HepG2 (cell line): ENCODE data around the gene TTC39B. TPM values are rescaled to one million over a fixed set of nuclear protein-coding genes. Genes with fewer than 3 reads are reported as not detected.

ENCODE experiments used
- ATAC-seq: fragments of 200-7000 bp; cut with Tn5 transposase; 3 replicates; pipeline ENCODE4 v1.9.1; 2020; ENCODE audit warnings: mild to moderate bottlenecking, moderate library complexity
- BruUV-seq: library from RNA; stranded (reverse); fragments of 400-500 nt; replicated peaks from 2 replicates; lab custom pipeline; 2021; lab: Mats Ljungman, UMichigan
- CTCF ChIA-PET: fragments of 300-600 bp; formaldehyde crosslinking; extraction: SDS; loops from one replicate; lab custom pipeline; 2021; ENCODE audit warnings: low total read pairs, inconsistent platforms, low intra/inter-chr PET ratio; lab: Yijun Ruan, JAX
- POLR2A ChIA-PET: fragments of 350-600 bp; sonication (Branson Sonifier 250); formaldehyde crosslinking; loops from one replicate; lab custom pipeline; 2020; ENCODE audit warnings: antibody characterized with exemption, inconsistent platforms; lab: Yijun Ruan, JAX
- DNase-seq: peaks from one replicate; pipeline ENCODE4 v3.0.0-alpha.2; 2015; ENCODE audit warnings: low spot score
- FAIRE-seq: peaks from 3 replicates; lab custom pipeline; 2011; peaks lifted over from hg19 to GRCh38; lab: Jason Lieb, UNC
- H2AFZ ChIP-seq: one replicate; pipeline ENCODE4 v1.6.1; 2011; ENCODE audit warnings: low read length, inconsistent platforms
- H3K27ac ChIP-seq: fragments of 300-600 bp; 3 replicates; pipeline ENCODE4 v1.8.0; 2011; ENCODE audit warnings: mixed run types, mild to moderate bottlenecking, mixed read lengths, low read length, inconsistent platforms; ENCODE audit not compliant: insufficient read depth; ENCODE audit errors: extremely low read length
- H3K27me3 ChIP-seq, 2 experiments: fragments of 200-600 bp in 1 of 2; 2 replicates in 1 of 2; 3 replicates in 1 of 2; pipeline versions ENCODE4 v1.6.0 to v1.8.0; 2011; ENCODE audit warnings: low read length in 2 of 2, mild to moderate bottlenecking in 2 of 2, moderate library complexity in 2 of 2, inconsistent platforms in 1 of 2; ENCODE audit not compliant: insufficient read depth in 2 of 2, control insufficient read depth in 1 of 2
- H3K36me3 ChIP-seq, 2 experiments: fragments of 200-600 bp in 1 of 2; replicated peaks in 1 of 2; 2 replicates in 1 of 2; 3 replicates in 1 of 2; pipeline versions ENCODE4 v1.5.1 to v1.8.0; 2011; ENCODE audit warnings: low read length in 2 of 2, inconsistent platforms in 1 of 2; ENCODE audit not compliant: insufficient read depth in 2 of 2, control insufficient read depth in 1 of 2
- H3K4me1 ChIP-seq: 2 replicates; pipeline ENCODE4 v1.5.1; 2012; ENCODE audit warnings: low read length, inconsistent platforms; ENCODE audit not compliant: insufficient read depth
- H3K4me2 ChIP-seq: 2 replicates; pipeline ENCODE4 v1.6.0; 2011; ENCODE audit warnings: low read depth, low read length, inconsistent platforms
- H3K4me3 ChIP-seq, 3 experiments: fragments of 200-600 bp in 1 of 3; sonication (generic), shearing (Covaris generic) in 1 of 3; replicated peaks in 1 of 3; 2 replicates each; pipeline ENCODE4 v1.5.1; 2011 to 2016; ENCODE audit warnings: low read length in 3 of 3, inconsistent platforms in 2 of 3, low read depth in 2 of 3, mild to moderate bottlenecking in 2 of 3, control low read depth in 1 of 3, mixed read lengths in 1 of 3; ENCODE audit not compliant: insufficient read depth in 1 of 3
- H3K79me2 ChIP-seq: one replicate; pipeline ENCODE4 v1.6.1; 2011; ENCODE audit warnings: low read length, inconsistent platforms; ENCODE audit not compliant: insufficient read depth
- H3K9ac ChIP-seq: 2 replicates; pipeline ENCODE4 v1.6.0; 2011; ENCODE audit warnings: mild to moderate bottlenecking, low read depth, low read length, inconsistent platforms; ENCODE audit not compliant: insufficient read depth
- H3K9me3 ChIP-seq: 2 replicates; pipeline ENCODE4 v1.5.1; 2012; ENCODE audit warnings: mild to moderate bottlenecking, low read length
- H4K20me1 ChIP-seq: 2 replicates; pipeline ENCODE4 v1.6.0; 2011; ENCODE audit warnings: inconsistent platforms, mild to moderate bottlenecking, low read length, moderate library complexity; ENCODE audit not compliant: insufficient read depth
- CREBL2 ChIP-seq: sonication (generic); formaldehyde crosslinking; IDR thresholded peaks from 2 replicates; pipeline ENCODE4 v1.8.1; 2023; ENCODE audit warnings: missing genetic modification reagents, mild to moderate bottlenecking, borderline replicate concordance
- GMEB2 ChIP-seq: IDR thresholded peaks from 2 replicates; pipeline ENCODE4 v1.6.1; 2016; ENCODE audit warnings: missing biosample characterization, missing genetic modification reagents, low read depth
- LBX2 ChIP-seq: sonication (generic); formaldehyde crosslinking; IDR thresholded peaks from 2 replicates; pipeline ENCODE4 v1.5.0; 2020; ENCODE audit warnings: missing genetic modification reagents, mild to moderate bottlenecking, borderline replicate concordance
- MYC ChIP-seq: sonication (generic); formaldehyde crosslinking; IDR thresholded peaks from 2 replicates; pipeline ENCODE4 v1.9.0; 2021; ENCODE audit warnings: missing genetic modification reagents, borderline replicate concordance
- NBN ChIP-seq: fragments of 450-650 bp; conservative IDR thresholded peaks from 2 replicates; pipeline ENCODE4 v1.6.1; 2017
- NFKBIZ ChIP-seq: IDR thresholded peaks from 2 replicates; pipeline ENCODE4 v1.6.1; 2018; ENCODE audit warnings: missing genetic modification reagents, missing compliant biosample characterization
- PAF1 ChIP-seq: IDR thresholded peaks from 2 replicates; pipeline ENCODE4 v1.6.1; 2016; ENCODE audit warnings: missing genetic modification reagents, missing compliant biosample characterization
- PHF21A ChIP-seq: sonication (generic); formaldehyde crosslinking; IDR thresholded peaks from 2 replicates; pipeline ENCODE4 v1.5.0; 2020; ENCODE audit warnings: mild to moderate bottlenecking, missing genetic modification reagents
- SMYD3 ChIP-seq: sonication (generic); formaldehyde crosslinking; IDR thresholded peaks from 2 replicates; pipeline ENCODE4 v1.8.1; 2023; ENCODE audit warnings: mild to moderate bottlenecking, missing genetic modification reagents
- SRSF1 ChIP-seq: fragments of 200-400 bp; formaldehyde crosslinking; optimal IDR thresholded peaks from 2 replicates; pipeline ENCODE3; 2017; ENCODE audit warnings: mild to moderate bottlenecking, low read depth, low read length, moderate library complexity
- ZNF513 ChIP-seq: sonication (generic); formaldehyde crosslinking; conservative IDR thresholded peaks from 2 replicates; pipeline ENCODE4 v1.5.0; 2020; ENCODE audit warnings: missing genetic modification reagents
- ZNF850 ChIP-seq: sonication (generic); formaldehyde crosslinking; conservative IDR thresholded peaks from 2 replicates; pipeline ENCODE4 v1.9.0; 2021; ENCODE audit warnings: mild to moderate bottlenecking, missing genetic modification reagents
- WGBS: methylation state at CpG from one replicate; pipeline ENCODE4 v1.1.6; 2017; ENCODE audit warnings: low lambda C conversion rate; 5-methylcytosine and 5-hydroxymethylcytosine counted together
- in situ Hi-C: cut with HindIII; loops from 2 replicates; pipeline ENCODE4 v1.10.0; 2017; ENCODE audit warnings: low pct_unique_long_range_greater_than_20kb; ENCODE audit not compliant: extremely low pct_ligation_motif_present
- intact Hi-C: fragments of 100-400 bp; cut with micrococcal nuclease; formaldehyde crosslinking; loops from one replicate; pipeline ENCODE4 v1.10.0; 2022; ENCODE audit not compliant: unreplicated experiment
- polyA plus RNA-seq, 8 experiments: library from polyadenylated mRNA; depleted of rRNA in 3 of 8; stranded (reverse) in 7 of 8; unstranded in 1 of 8; fragments of >200 nt; fragmentation: Illumina TruSeq in 4 of 8; extraction: Trizol in 4 of 8; gene quantifications; 2 replicates each; pipeline versions ENCODE4 v1.2.1 to v1.2.3, GENCODE V29; 2011 to 2016; ENCODE audit warnings: low read depth in 4 of 8, missing spikeins in 1 of 8, mixed read lengths in 1 of 8; ENCODE audit not compliant: insufficient read depth in 1 of 8
- total RNA-seq, 5 experiments: library from RNA; depleted of rRNA; stranded (reverse); fragments of >200 nt; fragmentation: Illumina TruSeq; extraction: Trizol; gene quantifications; 2 replicates each; pipeline ENCODE4 v1.2.3, GENCODE V29; 2016; ENCODE audit warnings: low read depth in 1 of 5

Gene TTC39B
- total and polyA plus RNA-seq, 2 of the 13 experiments (the other 11 are each of a cell fraction or from before 2014, with no cell fraction given) = 14.3 to 19.4 TPM

GRCh38 chr9:15187589-15187988 is 119.4 kb downstream of the TTC39B start:
- in situ Hi-C loops = no loop called here
- TF ChIP-seq LBX2 (CRISPR knock-in tag) = no peak
- TF ChIP-seq CREBL2 (CRISPR knock-in tag) = no peak
- TF ChIP-seq PHF21A (CRISPR knock-in tag) = no peak
- TF ChIP-seq SRSF1 = no peak
- no peak for TF ChIP-seq PAF1 (CRISPR knock-in tag)
- TF ChIP-seq GMEB2 (CRISPR knock-in tag) = no peak
- TF ChIP-seq NBN = no peak
- TF ChIP-seq ZNF850 = no peak
- no peak for TF ChIP-seq NFKBIZ (CRISPR knock-in tag)
- no peak for TF ChIP-seq MYC (CRISPR knock-in tag)
- TF ChIP-seq SMYD3 (CRISPR knock-in tag) = no peak
- TF ChIP-seq ZNF513 (CRISPR knock-in tag) = no peak
- no peak for FAIRE-seq

More at GRCh38 chr9:15187589-15187988, 119.4 kb downstream of the TTC39B start:
- H2AFZ ChIP-seq = no peak overlapping the region
- intact Hi-C loops = no loop called here
- WGBS = 92% methylated on average over 1 of the region's 1 CpG
- H4K20me1 ChIP-seq = no peaks in the 10 kb centered on the region
- H3K9me3 ChIP-seq = no peaks in the 10 kb centered on the region
- no peak for DNase-seq
- H3K9ac ChIP-seq = no peak overlapping the region
- no peak overlapping the region for H3K4me2 ChIP-seq
- no TSS peak for BruUV-seq
- H3K79me2 ChIP-seq = no peaks in the 10 kb centered on the region
- no peak for ATAC-seq
- no peaks in the 10 kb centered on the region for H3K27me3 ChIP-seq
- POLR2A ChIA-PET = no interaction called here
- H3K27ac ChIP-seq = no peak overlapping the region
- no peaks in the 10 kb centered on the region for H3K4me1 ChIP-seq
- CTCF ChIA-PET = no interaction called here
- peaks cover 6 to 76% of the 10 kb centered on the region in 2 experiments for H3K36me3 ChIP-seq
- no peak overlapping the region for H3K4me3 ChIP-seq
